Measurements from ENCODE around the gene TMEM14B. TPM values are rescaled to one million over a fixed set of nuclear protein-coding genes. Genes with fewer than 3 reads are reported as not detected.

The TMEM14B gene
- total and polyA plus RNA-seq, 9 of the 15 experiments (the other 6 are each of a cell fraction or from before 2014, with no cell fraction given), result 174 to 862 (median 263) TPM

GRCh38 chr6:10747251-10747972 lies at the start of gene TMEM14B (continued):
- TF ChIP-seq DMBX1 (CRISPR knock-in tag; IDR thresholded peaks at IDR 0.05; ENCODE audit: borderline replicate concordance) (peak; percentile 33; the same call in 1 of the 2 replicates), BCL6 (CRISPR knock-in tag; IDR thresholded peaks at IDR 0.05) (no peak), FOXP4 (CRISPR knock-in tag; IDR thresholded peaks at IDR 0.05; ENCODE audit: borderline replicate concordance) (no peak), STAG1 (CRISPR knock-in tag; IDR thresholded peaks at IDR 0.05; ENCODE audit: borderline replicate concordance) (no peak), MYBL2 (IDR thresholded peaks at IDR 0.05; ENCODE audit: low read depth) (no peak), MYBL2 (CRISPR knock-in tag; IDR thresholded peaks at IDR 0.05; ENCODE audit: borderline replicate concordance) (no peak), POLR2A (conservative IDR thresholded peaks at IDR 0.05) (peak; percentile 92), ZNF197 (CRISPR knock-in tag; IDR thresholded peaks at IDR 0.05; ENCODE audit: low read depth) (no peak; the same call in 1 of the 2 replicates), LARP7 (IDR thresholded peaks at IDR 0.05) (no peak), KLF6 (CRISPR knock-in tag; IDR thresholded peaks at IDR 0.05; ENCODE audit: borderline replicate concordance) (0 out of 2 replicates have a peak, but pooled peaks have one; percentile 33), LEF1 (IDR thresholded peaks at IDR 0.05) (no peak; the same call in 1 of the 2 replicates), GTF2A2 (tag; IDR thresholded peaks at IDR 0.05) (no peak), CLOCK (CRISPR knock-in tag; IDR thresholded peaks at IDR 0.05; ENCODE audit: borderline replicate concordance) (no peak), NFE2L1 (tag; IDR thresholded peaks at IDR 0.05; ENCODE audit: borderline replicate concordance, low read depth) (no peak), MXI1 (IDR thresholded peaks at IDR 0.05; ENCODE audit: low read depth, low read length) (peak; percentile 60; the same call in 1 of the 2 replicates), ARID1B (IDR thresholded peaks at IDR 0.05) (peak; percentile 8; the same call in 1 of the 2 replicates), ZNF780A (CRISPR knock-in tag; IDR thresholded peaks at IDR 0.05) (no peak), RBM14 (IDR thresholded peaks at IDR 0.05; ENCODE audit: borderline replicate concordance, insufficient read depth, low read depth, low read length) (no peak), HDAC1 (IDR thresholded peaks at IDR 0.05) (peak in 1 of 2 experiments; percentile 77; a peak in 2 of 4 replicates), ETS2 (tag; IDR thresholded peaks at IDR 0.05; ENCODE audit: borderline replicate concordance, poor library complexity, severe bottlenecking) (no peak), NR4A1 (CRISPR knock-in tag; IDR thresholded peaks at IDR 0.05) (no peak), NR4A1 (tag; IDR thresholded peaks at IDR 0.05) (peak; percentile 54), CBX5 (IDR thresholded peaks at IDR 0.05; ENCODE audit: borderline replicate concordance, low read depth) (peak; percentile 71; the same call in 1 of the 2 replicates), KDM1A (IDR thresholded peaks at IDR 0.05) (peak; percentile 33 to 58; a peak in 3 of 4 replicates), CSDE1 (IDR thresholded peaks at IDR 0.05) (no peak)
